Stimulated activated CD4-positive, alpha-beta T cell treated with anti-CD3 and anti-CD28 coated beads, TNF-alpha, amount 100 ng/mL, for 4 hours (primary cell): ENCODE results near the gene SH3BP1.
"Not testable (repeated sequence)": the region's sequence is repeated elsewhere in the genome, so short reads cannot be mapped to it uniquely, and the experiment has no call there.

Source experiments
- DNase-seq, 3 experiments: peaks; one replicate each; pipeline ENCODE4 v3.0.0-alpha.2; 2020; ENCODE audit warnings: low read depth in 3 of 3

The SH3BP1 gene, protein sequence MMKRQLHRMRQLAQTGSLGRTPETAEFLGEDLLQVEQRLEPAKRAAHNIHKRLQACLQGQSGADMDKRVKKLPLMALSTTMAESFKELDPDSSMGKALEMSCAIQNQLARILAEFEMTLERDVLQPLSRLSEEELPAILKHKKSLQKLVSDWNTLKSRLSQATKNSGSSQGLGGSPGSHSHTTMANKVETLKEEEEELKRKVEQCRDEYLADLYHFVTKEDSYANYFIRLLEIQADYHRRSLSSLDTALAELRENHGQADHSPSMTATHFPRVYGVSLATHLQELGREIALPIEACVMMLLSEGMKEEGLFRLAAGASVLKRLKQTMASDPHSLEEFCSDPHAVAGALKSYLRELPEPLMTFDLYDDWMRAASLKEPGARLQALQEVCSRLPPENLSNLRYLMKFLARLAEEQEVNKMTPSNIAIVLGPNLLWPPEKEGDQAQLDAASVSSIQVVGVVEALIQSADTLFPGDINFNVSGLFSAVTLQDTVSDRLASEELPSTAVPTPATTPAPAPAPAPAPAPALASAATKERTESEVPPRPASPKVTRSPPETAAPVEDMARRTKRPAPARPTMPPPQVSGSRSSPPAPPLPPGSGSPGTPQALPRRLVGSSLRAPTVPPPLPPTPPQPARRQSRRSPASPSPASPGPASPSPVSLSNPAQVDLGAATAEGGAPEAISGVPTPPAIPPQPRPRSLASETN

DNA sequence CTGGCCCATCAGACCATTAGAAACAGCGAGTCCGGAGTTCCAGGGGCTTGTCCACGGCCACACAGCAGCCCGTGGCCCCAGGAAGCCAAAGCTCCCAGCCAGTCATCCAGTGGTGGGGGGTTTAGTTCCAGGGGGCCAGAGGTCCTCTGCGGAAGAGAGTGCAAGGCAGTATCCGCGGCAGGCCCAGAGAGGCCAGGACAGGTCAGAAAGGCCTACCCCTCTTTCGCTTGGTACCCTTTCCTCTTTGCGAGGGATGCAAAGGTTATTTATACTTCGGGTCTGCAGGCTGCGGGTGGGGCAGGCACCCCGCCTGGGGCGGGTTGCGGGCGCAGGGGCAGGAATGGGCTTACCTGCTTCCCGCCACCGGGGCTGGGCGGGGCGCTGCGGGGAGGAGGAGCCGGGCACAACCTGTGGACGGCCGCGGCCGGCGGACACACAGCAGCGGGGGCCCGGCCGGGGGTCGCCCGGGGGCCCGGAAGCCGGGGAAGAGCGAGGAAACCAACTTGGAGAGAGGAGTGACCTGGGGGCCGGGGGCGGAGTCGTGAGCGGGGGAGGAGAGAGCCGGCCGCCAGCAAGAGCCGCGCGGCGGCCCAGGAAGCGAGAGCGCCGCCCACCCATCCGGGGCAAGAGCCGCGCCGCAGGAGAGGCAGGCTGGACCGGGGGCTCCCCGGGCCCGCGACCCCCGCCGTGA lies at the start of gene SH3BP1:
SH3BP1 (plus strand) TSS at position 600 of the 691 bp plus-strand sequence. CDS start 119 bp downstream, outside the sequence.
- DNase-seq, result peak in 1 of 3 experiments; percentile 34

DNA sequence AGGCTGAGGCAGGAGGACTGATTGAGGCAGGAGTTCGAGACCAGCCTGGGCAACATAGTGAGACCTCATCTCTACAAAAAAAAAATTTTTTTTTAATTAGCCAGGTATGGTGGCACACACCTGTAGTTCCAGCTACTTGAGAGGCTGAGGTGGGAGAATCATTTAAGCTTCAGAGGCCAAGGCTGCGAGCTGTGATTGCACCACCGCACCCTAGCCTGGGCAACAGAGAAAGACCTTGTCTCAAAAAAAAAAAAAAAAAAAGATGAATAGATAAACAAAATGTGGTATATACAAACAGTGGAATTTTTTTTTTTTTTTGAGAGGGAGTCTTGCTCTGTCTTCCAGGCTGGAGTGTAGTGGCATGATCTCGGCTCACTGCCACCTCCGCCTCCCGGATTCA lies 48.4 kb upstream of the SH3BP1 start:
- not testable (repeated sequence) for DNase-seq

DNA sequence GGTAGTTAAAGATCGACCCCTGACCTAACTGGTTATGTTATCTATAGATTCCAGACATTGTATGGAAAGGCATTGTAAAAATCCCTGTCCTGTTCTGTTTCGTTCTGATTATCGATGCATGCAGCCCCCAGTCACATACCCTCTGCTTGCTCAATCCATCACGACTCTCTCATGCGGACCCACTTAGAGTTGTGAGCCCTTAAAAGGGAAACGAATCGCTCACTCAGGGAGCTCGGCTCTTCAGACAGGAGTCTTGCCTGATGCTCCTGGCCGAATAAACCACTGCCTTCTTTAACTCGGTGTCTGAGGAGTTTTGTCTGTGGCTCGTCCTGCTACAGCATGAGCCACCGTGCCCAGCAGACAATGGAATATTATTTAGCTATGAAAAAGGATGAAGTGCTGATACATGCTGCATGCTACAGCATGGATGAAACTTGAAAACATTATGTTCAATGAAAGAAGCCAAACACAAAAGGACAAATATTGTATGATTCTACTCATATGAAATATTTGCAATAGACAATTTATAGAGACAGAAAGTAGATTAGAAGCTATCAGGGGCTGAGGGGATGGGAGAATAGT lies 47.6 kb upstream of the SH3BP1 start:
- DNase-seq, result no peak

DNA sequence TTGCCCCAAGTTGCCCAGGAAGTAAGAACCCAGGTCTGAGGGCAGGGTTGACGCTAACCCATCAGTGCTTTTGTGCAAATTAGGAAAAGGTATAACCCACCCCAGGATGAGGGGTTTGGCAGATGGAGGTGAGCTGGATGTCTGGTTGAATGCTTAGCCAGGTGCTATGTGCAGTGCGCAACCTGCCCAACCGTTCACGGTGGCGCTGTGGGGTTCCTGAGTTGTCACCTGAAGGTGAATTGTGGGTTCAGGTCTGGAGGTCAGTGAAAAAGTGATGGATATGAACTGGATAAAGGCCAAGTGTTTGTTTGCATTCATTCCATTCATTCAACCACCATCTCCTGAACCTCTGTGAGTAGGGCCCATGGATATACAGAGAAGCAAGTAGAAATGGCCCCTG lies 45.2 kb upstream of the SH3BP1 start:
- DNase-seq, result no peak

DNA sequence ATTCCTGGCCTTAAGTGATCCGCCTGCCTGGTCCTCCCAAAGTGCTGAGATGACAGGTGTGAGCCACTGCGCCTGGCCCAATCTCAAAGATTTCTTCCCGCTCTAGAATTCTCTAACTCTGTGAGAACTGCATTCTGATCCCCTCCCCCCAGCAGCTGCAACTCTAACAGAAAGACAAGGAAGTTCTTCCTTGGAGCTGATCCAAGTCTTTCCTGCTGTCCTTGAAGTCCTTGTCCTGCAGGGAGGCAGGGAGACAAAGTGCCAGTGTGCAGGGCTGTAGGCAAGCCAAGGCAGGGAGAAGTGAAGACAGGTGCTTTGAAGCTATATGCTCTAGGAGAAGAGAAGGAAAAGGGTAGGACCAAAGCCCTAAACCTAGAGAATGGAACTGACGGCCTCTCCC lies 40.3 kb upstream of the SH3BP1 start:
- no peak for DNase-seq

DNA sequence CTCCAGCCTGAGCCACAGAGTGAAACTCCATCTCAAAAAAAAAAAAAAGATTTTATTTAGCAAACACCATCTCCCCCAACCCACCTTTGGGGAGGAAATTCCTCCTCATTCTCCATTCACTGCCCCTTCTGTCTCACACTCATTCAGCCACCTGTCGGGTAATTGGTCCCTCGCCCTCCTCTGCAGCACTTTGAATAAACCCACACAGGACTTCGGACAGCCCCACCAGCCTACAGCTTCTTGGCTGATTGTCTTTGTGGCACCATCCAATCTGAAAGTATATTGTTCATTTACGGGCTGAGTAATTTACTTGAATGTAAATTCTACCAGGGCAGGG lies 38.3 kb upstream of the SH3BP1 start:
- DNase-seq, result no peak

DNA sequence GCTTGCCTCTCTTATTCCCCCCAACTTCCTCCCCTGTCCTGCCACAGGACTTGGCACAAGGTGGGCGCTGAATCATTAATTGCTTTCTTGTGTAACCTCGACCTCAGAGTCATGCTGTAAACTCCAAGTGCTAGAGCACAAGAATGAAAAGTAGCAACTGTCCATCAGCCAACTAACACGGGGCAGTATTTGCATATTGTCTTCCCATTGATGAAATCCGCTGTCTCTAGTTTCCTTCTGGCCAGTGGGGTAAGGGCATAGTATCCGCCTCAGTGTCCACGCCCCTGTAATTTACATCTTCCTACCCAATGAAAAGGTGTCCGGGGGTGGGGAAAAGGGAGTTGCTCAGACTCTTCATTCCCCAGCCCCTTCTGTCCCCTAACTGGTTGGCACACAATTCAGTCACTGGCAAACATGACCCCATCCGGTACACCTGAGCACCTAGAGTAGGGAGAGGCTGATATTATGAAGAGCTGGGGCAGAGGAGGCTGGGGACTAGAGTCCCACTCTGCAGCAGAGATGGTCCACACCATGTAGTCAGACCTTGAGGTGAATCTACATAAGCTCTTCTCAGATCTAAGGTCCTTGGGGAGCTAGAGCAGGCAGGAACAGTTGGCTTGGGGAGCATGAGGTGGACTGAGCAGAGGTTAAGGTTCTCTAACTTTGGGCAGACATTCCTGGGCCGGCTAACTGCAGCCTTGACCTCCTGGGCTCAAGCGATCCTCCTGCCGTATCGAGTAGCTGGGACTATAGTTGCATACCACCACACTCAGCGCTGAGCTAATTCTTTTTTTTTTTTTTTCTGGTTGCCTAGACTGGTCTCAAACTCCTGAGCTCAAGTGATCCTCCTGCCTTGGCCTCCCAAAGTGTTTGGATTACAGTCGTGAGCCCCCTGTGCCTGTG lies 37.7 kb upstream of the SH3BP1 start:
- DNase-seq, result no peak

DNA sequence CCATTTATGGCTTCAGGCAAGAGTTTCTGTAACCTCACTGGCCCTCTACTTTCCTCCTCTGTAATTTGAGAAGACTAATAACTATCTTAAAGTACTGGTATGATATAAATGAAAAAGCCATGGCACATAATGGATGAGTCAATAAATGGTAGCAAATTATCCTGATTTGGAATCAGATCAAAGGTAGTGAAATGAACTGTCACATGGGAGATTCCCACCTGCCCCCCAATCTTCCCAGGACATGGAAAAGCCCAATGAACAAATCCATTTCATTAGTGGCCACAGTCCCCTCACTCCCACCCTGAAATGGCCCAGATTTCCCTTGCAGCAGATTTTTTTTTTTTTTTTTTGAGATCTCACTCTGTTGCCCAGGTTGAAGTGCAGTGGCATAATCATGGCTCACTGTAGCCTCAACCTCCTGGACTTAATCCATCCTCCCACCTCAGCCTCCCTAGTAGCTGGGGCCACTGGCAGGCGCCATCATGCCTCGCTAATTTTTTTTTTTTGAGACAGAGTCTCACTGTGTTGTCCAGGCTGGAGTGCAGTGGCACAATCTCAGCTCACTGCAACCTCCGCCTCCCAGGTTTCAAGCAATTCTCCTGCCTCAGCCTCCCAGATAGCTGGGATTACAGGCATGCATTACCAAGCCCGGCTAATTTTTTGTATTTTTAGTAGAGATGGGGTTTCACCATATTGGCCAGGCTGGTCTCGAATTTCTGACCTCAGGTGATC lies 36.8 kb upstream of the SH3BP1 start:
- not testable (repeated sequence) for DNase-seq

DNA sequence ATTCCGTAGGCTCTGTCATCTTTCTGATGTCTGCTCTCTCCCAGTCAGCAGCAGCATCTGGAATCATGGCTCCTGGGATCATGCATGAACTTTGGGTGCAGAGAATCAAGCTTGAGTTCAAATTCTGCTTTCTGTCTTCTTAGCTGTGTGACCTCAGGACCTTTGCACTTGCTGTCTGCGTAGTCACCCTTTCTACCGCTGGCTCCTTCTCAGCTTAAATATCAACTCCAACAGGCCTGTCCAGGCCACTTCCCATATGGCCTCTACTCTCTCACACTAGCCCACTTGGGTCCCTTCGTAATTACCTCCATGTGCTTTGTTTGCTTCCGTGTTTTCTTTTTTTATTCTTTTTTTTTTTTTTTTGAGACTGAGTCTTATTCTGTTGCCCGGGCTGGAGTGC lies 35.4 kb upstream of the SH3BP1 start:
- DNase-seq, result no peak

DNA sequence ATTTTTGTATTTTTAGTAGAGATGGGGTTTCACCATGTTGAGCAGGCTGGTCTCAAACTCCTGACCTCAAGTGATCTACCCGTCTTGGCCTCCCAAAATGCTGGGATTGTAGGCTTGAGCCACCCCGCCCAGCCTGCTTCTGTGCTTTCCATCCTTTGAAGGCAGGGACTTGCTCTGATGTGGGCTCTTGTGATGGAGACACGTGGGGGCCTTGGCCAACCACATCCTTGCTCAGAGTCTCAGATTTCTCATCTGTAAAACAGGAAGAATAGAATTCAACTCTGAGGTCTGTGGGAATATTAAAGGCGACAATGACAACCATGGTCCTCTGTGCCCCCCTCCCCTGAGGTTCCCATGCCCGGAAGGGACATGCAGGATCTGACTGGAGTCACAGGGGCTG lies 34.6 kb upstream of the SH3BP1 start:
- no peak for DNase-seq

DNA sequence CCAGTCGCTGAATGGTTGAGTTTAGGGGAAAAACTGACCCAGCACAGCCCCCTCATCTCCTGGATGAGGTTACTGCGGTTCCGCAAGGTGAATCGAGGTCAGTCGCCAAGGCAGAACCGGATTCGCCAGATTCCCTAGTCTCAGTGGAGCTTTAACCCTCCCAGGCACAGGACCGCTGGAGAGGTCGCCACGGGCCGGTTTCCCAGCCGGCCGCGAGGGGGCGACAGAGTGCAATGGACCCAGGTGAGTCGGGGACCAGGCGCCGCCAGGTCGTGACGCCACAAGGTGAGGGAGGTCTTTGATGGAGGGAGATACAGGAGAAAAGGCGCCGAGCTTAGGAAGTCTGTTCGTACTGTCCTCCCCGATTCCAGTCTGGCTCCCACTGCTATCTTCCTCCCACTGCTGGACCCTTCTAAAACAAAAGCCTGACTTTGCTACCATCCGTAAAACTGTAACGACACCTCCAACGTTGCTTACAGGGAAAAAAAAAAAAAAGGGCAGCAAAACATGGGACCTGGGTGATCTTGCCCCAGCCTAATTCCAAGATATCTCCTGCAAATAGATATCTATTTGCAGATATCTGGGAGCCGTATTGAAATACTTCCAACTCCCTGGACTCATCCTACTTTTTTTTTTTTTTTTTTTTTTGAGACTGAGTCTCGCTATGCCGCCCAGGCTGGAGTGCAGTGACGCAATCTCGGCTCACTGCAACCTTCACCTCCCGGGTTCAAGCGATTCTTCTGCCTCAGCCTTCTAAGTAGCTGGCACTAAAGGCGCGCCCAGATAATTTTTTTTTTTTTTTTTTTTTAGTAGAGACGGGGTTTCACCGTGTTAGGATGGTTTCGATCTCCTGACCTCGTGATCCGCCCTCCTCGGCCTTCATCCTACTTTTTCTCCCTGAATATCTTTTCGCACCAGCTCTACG lies 32.2 kb upstream of the SH3BP1 start:
- peak; percentile 84 to 89 (median 88) for DNase-seq

DNA sequence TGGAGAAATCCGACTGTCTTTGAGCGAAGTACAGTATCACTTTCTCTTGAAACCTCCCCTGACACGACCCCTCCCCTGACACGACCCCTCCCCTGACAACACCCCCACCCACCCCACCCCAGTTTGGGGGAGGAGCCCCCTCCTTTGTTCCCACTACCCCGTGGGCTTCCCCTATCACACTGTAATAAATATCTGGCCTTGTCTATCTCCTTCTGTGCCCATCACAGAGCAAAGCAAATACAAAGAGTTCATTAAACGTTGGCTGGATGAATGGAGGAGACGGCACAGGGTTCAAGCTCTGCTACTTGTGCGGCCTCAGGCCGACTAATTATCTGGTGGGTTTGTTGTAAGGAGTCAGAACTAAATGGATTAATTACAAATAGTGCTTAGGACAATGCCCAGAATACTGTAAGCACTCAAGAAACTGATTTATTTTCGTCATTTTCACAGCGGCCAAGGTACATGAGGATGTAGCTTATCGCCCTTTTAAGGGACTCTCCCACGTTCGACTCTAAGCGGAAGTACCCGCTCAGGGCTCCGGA lies 31.5 kb upstream of the SH3BP1 start:
- no peak for DNase-seq

DNA sequence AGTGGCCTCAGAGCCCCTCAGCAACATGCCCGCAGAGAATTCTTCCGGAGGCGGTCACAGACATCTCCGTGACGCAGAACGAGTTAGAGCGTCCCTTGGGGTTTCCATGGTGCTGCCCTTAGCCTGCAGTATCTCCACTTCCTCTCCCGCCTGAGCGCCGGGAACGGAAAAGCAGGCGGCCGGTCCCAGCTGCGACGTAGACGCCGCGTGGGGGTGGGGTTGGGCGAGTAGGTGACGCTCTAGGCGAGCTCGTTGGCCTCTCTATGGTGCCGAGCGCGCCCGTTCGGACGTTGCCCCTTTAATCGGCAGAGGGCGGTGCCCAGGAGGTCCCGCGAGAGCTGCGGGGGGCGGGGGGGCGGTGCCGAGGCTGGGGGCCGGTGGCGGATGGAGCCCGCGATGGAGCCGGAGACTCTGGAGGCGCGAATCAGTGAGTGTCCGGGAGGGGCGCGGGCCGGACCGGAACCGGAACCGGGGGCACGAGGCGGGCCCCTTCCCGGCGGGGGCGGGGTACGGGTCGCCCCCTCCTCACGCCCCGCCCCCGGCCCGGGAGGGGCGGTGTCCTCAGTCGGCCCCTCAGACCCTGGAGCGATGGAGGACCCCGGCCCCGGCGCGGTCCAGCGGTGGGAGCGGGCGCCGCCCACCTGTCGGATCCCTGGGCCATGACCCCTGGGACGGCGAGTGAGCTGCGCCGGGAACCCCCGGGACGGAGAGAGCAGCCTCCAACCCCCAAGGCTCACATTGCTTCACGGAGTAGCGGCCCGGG lies 30.8 kb upstream of the SH3BP1 start, which contains the start of gene GGA1:
GGA1 (plus strand) TSS at position 358 of the 763 bp plus-strand sequence; CDS start at position 385, 27 bp downstream.
- DNase-seq, result peak; percentile 90 to 93 (median 92)

DNA sequence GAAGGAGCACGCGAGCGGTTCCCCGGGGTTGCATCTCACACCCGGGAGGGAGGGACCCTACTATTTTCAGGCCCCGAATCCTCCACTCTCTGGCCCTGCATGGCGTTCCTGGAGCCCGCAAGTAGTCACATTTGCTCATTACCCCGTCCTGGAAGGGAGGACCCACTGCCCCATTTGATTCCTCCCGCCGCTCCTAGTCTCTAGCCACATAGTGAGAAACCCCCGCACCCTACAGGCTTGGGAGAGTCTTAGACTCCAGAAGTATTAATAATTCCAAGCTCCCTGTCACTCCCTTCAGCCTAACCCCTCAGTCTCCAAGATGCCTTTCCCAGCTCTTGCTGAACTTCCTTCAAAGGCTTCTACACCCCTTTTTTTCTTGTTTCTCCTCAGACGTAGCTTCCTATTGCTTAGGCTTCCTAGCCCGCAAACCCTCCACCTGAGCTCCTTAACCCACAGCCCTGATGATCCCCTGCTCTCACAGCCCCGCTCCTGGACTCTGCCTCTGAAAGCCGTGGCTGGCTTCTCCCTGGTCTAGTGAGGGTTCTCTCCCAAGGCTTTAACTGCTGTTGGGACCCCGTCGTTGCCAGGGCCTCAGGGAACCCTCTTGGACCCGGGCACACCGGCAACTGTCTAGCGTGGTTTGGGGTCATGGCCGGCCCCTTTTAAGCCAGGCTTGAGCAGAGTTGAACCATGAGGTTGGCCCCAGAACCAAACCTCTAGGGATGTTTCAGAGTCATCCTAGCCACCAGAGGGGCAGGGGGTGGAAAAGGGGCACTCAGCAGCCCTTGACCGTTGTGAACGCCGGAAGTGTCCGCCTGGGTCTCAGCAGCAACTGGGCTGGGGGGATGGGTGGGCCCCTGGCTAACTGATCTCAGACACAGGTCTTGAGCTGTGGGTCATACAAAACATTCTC lies 30.0 kb upstream of the SH3BP1 start:
- no peak for DNase-seq

DNA sequence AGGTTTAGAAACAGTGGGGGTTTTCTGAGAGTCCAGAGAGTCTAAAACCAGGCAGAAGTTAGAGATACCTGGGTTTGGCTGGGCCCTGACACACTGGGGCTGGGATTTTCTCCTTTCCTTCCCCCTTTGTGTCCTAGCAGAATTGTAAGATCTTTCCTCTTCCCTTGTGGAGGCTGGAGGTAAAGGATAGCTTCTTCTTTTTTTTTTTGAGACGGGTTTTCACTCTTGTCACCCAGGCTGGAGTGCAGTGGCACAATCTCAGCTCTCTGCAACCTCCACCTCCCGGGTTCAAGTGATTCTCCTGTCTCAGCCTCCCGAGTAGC lies 29.4 kb upstream of the SH3BP1 start:
- DNase-seq, result not testable (repeated sequence)

DNA sequence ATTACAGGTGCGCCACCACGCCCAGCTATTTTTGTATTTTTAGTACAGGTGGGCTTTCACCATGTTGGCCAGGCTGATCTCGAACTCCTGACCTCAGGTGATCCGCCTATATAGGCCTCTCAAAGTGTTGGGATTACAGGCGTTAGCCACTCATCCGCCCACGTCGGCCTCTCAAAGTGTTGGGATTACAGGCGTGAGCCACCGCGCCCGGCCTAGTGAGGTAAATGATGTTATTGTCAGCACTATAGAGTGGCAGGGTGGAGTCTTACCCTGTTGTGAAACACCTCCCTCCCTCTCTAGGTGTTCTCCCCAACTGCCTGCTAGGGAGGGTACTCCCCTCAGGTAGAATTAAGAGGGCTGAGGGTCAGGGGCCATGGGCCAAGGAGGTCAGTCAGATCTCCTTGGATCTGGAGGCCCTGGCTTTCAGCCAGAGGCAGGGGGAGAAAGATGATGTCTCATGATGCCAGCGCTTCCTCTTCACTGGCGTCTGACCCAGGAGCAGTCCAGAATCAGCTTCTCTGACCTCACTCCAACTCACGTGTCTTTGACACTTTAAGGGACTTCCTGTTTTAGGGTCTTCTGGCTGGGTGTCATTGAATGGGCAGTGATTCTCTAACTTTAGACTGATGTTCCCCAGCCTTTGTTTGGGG lies 28.9 kb upstream of the SH3BP1 start:
- DNase-seq, result no peak

DNA sequence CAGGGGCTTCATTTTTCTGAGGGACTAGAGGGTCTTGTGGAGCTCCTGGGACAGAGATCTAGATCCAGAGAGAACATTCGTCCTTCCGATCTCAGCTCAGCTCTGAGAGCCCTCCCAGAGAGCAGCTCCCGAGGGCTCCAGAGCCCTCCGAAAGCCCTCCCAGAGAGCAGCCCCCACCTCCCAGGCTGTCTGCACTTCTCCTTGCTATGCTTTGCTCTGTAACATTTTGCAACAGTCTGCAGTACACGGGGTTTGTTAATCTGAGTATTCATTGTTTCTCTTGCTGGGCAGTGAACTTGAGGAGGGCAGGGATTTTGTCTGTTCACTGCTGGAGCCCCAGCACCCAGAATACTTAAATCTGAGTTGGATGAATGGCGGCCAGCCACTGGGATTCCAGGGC lies 28.3 kb upstream of the SH3BP1 start:
- DNase-seq, result no peak
